ENCODE results near the gene CACNA1C. TPM values are rescaled to one million over a fixed set of nuclear protein-coding genes. Genes with fewer than 3 reads are reported as not detected.

CACNA1C gene
- total RNA-seq, 1 experiment from 2014 or later: 1.1 TPM

GRCh38 chr12:2215709-2216560, 163.1 kb downstream of the CACNA1C start:
- H3K27me3 ChIP-seq (ENCODE audit: insufficient read depth, low read length): no peaks in the 10 kb centered on the region
- no peak overlapping the region for H3K23ac ChIP-seq (ENCODE audit: insufficient read length, low read depth, low read length)
- H2BK15ac ChIP-seq (ENCODE audit: low read depth, low read length): no peak overlapping the region
- Mint-ChIP-seq H3K9me3 (no peaks in the 10 kb centered on the region), H3K4me3 (no peak overlapping the region), H3K27ac (peak overlapping the region in 1 of 3 experiments; percentile 72; a peak in 1 of 7 replicates), H3K4me1 (peaks cover 10 to 16% of the 10 kb centered on the region in 2 experiments), H3K36me3 (ENCODE audit: insufficient read depth in 1 of 3, low read depth in 3 of 3) (no peaks in the 10 kb centered on the region), H3K27me3 (ENCODE audit: low read depth) (peaks cover 1% of the 10 kb centered on the region)
- DNase-seq: no peak
- no peak overlapping the region for H2BK20ac ChIP-seq (ENCODE audit: low read depth, low read length, poor library complexity, severe bottlenecking)
- H4K8ac ChIP-seq (replicated peaks; ENCODE audit: insufficient read length, low read depth, low read length): no peak overlapping the region
- H3K9me3 ChIP-seq (ENCODE audit: control insufficient read depth, low read depth, low read length): no peaks in the 10 kb centered on the region
- H3T11ph ChIP-seq (ENCODE audit: low read length): no peak overlapping the region
- H3K4me2 ChIP-seq (ENCODE audit: insufficient read depth, insufficient read length, low read length): no peak overlapping the region
- no peak overlapping the region for H2AK5ac ChIP-seq (ENCODE audit: insufficient read length, low read length)
- H3K9ac ChIP-seq (ENCODE audit: extremely low read depth, insufficient read length, low read length): no peak overlapping the region
- H4K5ac ChIP-seq (ENCODE audit: insufficient read length, low read depth, low read length): no peak overlapping the region
- no peak overlapping the region for H2BK12ac ChIP-seq (ENCODE audit: insufficient read length, low read depth, low read length)
- WGBS (ENCODE audit: extremely low coverage, insufficient read length, low lambda C conversion rate): no CpG with 5 or more reads among the region's 11 CpGs
- no peaks in the 10 kb centered on the region for H4K20me1 ChIP-seq (ENCODE audit: control insufficient read depth, insufficient read depth, insufficient read length)
- no peak overlapping the region for H2BK120ac ChIP-seq (ENCODE audit: low read depth, low read length, poor library complexity, severe bottlenecking)
- H3K79me2 ChIP-seq (ENCODE audit: insufficient read depth, low read length): no peaks in the 10 kb centered on the region
- no peak overlapping the region for H3K56ac ChIP-seq (ENCODE audit: insufficient read length, low read depth, low read length)
- H3K4ac ChIP-seq (ENCODE audit: low read depth, low read length): no peak overlapping the region
- H3K4me1 ChIP-seq (ENCODE audit: insufficient read depth, low read length): no peaks in the 10 kb centered on the region
- H2AFZ ChIP-seq (ENCODE audit: low read length): no peak overlapping the region
- no peak overlapping the region for H2BK5ac ChIP-seq (ENCODE audit: insufficient read length, low read length)
- no peak overlapping the region for H4K91ac ChIP-seq (ENCODE audit: insufficient read length, low read depth, low read length)
- no peak for TF ChIP-seq CTCF (conservative IDR thresholded peaks at IDR 0.05)
- H3K79me1 ChIP-seq (ENCODE audit: insufficient read depth, low read depth, low read length, poor library complexity, severe bottlenecking): no peaks in the 10 kb centered on the region
- H3K27ac ChIP-seq (ENCODE audit: insufficient read length, low read depth, low read length): no peak overlapping the region
- no peak overlapping the region for H3K18ac ChIP-seq (ENCODE audit: insufficient read length, low read depth, low read length)
- no peaks in the 10 kb centered on the region for H3K23me2 ChIP-seq (ENCODE audit: insufficient read length, low read depth, low read length, poor library complexity, severe bottlenecking)
- no peak overlapping the region for H3K14ac ChIP-seq (ENCODE audit: insufficient read depth, low read length)

Data from H9 (cell line).